HG02973 (cell line): ENCODE measurements around the gene RNF38.
"Not testable (repeated sequence)": the region's sequence is repeated elsewhere in the genome, so short reads cannot be mapped to it uniquely, and the experiment has no call there.

ENCODE experiments used
- ATAC-seq: cut with Tn5 transposase; IDR thresholded peaks from one replicate; pipeline ENCODE4 v1.9.1; 2021; ENCODE audit warnings: moderate library complexity; ENCODE audit not compliant: unreplicated experiment

The RNF38 gene

GRCh38 chr9:36409076-36409475 is 9.0 kb upstream of the RNF38 start:
- not testable (repeated sequence) for ATAC-seq

DNA sequence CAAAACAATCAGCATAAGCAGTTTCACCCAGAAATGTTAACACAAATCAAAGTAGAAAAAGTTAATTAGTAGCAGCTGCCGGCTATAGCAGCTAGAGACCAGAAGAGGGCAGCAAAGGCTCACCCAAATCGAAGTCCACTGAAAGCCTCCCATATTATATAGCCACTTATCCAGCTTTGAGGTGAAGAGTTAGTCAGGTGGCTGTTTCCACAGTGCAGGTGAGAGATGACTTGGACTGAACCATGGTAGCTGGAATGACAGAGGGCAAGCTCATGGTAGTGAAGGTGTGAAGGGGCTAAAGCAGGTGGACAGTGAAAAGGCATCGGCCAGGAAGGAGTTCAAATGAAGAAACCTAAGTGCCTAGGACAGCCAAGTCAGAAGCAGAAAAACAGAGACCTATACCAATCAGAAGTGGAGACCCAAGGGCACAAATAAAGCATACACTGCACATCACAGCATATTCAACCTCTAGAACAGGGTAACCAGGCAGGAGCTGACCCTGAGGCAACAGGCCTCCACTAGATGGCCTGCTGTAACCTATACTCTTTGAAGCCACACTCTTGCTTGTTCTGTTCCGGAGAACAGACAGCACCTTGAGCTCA is 7.2 kb upstream of the RNF38 start:
- ATAC-seq = no peak

GRCh38 chr9:36402536-36402935 is 2.5 kb upstream of the RNF38 start:
- ATAC-seq = no peak

- ATAC-seq = no peak
These were observed 1.9 kb upstream of the RNF38 start for GRCh38 chr9:36401897-36402480.

DNA sequence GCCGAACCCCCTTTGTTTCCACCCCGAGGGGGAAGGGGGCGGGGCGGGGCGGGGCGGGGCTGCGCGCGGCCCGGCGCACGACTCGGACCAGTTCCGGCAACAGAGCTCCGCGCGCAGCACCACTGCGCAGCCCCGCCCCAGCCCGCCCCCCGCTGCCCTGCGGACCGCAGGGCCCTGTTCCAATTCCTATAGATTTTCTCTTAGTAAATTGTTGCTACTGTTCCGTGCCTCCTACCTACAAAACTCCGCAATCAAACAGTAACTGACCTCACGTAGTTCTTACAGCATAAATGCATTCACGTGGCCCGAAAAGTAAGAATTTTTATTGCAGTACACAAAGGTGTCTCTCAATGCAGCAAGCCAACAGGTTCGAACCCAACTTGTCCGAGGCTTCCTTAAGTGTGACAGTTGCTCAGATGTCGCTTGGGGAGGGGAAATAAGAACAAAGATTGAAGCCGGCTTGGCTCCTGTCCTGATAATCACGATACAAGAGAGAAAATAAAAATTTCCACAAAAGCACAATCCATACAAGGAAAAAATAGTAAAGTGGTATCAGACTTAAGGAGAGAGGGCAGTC is 1.2 kb upstream of the RNF38 start:
- ATAC-seq = peak; percentile 54

- ATAC-seq = peak; percentile 46
These were observed 479 bp upstream of the RNF38 start for GRCh38 chr9:36400332-36401163.

GRCh38 chr9:36398745-36399144 is 1.3 kb downstream of the RNF38 start:
- no peak for ATAC-seq

- no peak for ATAC-seq
These were observed 3.1 kb downstream of the RNF38 start for GRCh38 chr9:36396985-36397384.

DNA sequence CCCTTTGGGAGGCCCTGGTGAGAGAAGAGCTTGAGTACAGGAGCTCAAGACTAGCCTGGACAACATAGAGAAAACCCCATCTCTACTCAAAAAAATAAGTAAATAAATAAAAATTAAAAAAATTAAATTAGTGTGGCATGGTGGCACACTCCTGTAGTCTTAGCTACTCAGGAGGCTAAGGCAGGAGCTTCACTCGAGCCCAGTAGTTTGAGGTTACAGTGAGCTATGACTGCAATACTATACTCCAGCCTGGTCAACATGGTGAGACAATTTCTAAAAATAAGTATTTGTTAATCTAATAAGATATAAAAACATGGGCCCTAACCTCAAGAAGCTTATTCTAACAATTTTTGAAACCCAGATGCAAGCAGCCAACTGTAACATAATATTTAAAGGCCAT is 7.6 kb downstream of the RNF38 start:
- ATAC-seq = no peak

- ATAC-seq = no peak
These were observed 10.5 kb downstream of the RNF38 start for GRCh38 chr9:36389590-36389989.

GRCh38 chr9:36386396-36386965 is 13.6 kb downstream of the RNF38 start:
- ATAC-seq = not testable (repeated sequence)

GRCh38 chr9:36382484-36382883 is 17.6 kb downstream of the RNF38 start:
- ATAC-seq = no peak

DNA sequence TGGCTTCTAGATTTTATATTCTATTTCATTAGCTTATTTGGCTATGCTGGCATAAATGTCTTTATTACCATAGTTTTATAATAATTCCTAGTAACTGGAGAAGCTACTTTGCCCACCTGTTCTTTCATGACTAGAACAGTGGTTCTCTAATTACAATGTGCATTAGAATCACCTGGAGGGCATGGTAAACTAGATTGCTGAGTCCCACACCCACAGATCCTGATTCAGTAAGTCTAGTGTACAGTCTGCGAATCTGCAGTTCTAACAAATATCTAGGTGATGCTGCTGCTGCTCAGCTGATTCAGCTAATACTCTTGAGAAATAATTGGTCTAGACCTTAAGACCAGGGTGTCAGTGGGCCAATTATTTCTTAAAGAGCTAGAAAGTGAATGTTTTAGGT is 35.5 kb downstream of the RNF38 start:
- no peak for ATAC-seq

DNA sequence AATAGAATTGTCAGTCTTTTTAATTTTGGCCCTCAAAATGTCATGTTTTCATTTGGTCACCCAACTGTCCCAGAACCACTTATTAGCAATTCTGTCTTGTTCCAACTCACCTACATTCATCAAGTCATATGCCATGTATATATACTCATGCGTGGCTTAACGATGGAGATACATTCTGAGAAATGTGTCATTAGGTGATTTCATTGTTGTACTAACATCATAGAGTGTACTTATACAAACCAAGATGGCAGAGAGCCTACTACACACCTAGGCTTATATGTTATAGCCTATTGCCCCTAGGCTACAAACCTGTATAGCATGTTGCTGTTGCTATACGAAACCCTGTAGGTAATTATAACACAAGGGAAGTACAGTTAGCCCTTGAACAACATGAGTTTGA is 36.6 kb downstream of the RNF38 start:
- ATAC-seq = no peak

DNA sequence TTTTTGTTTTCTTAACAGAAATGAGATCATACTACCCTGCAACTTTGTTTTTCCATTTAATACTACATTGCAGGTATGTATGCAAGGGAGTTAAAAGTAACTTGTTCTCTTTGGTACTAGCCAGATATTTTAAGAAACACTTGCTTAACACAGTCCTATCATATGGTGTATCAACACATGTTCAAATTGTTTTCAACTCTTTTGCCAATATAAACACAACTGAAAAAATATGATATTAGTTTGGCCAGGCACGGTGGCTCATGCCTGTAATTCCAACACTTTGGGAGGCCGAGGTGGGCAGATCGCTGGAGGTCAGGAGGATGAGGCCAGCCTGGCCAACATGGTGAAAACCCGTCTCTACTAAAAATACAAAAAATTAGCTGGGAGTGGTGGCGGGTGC is 41.6 kb downstream of the RNF38 start:
- ATAC-seq = no peak

- no peak for ATAC-seq
These were observed 42.4 kb downstream of the RNF38 start for GRCh38 chr9:36357639-36358038.

DNA sequence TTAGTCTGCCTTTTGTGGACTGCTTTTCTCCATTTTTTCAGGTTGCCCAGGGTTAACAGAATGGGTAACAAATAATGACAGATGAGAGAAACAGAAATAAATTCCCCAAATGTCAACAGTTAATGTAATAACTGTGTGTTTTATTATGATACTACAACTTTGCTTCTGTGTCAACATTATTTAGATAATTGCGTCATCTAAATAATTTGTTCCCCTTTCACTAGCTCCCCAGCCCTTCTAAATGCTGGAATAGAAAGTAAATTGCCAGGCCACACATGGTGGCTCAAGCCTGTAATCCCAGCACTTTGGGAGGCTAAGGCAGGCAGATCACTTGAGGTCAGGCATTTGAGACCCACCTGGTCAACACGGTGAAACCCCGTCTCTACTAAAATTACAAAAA is 53.5 kb downstream of the RNF38 start:
- ATAC-seq = no peak

- no peak for ATAC-seq
These were observed 54.8 kb downstream of the RNF38 start for GRCh38 chr9:36345103-36345846.

DNA sequence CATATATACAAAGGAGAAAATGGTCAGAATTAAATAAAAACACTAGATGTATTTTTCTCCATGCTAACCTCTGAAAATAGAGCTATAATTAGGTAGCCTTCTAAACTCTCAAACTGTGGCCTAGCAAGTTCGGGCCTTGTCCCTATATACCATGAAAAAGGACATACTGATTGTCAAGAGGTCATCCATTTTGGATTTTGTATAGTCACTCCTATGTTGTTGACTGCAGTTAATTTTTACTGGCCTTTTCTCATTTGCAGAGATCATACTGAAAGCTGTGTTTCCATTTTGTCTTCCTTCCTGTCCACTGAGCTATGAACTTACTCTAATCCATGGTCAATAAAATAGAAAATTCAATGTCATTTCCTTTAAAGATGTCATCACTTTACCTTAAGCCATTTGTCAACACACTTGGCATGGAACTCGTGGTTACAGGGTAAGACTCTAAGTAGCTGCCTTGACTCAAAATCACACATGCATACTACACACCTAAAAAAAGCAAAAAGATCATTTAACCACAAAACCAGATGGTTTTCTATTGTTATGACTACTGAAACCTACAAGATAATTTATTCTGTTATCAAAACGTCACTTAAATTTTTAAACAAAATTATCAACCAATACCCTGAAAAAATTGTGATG is 58.0 kb downstream of the RNF38 start:
- peak; percentile 59 for ATAC-seq

GRCh38 chr9:36337865-36338264 is 62.2 kb downstream of the RNF38 start:
- ATAC-seq = no peak
